C4-2B (cell line): Measurements from ENCODE around the gene STAC2.

Experiments
- ZFX ChIP-seq: fragments of 450-650 bp; IDR thresholded peaks from 2 replicates; pipeline ENCODE4 v1.6.1; 2017
- TF ChIP-seq, protein P1 (sequence below): fragments of 450-650 bp; conservative IDR thresholded peaks from 2 replicates; pipeline ENCODE4 v1.5.1; 2017; ENCODE audit warnings: mild to moderate bottlenecking

DNA sequence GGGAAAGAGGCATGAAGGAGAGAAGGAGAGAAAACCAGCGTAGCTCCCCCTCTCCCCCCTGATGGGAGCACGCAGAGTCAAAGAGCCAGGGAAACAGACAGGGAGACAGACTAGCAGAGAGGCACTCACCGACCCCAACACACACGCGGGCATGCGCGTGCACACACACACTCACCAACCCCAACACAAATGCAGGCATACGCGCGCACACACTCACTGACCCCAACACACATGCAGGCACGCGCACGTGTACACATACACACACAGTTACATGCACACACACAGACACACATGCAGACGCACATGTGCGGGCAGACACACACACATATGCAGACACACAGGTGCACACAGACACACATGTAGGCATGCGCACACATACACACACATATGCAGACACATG is 32.8 kb downstream of the STAC2 start:
- TF ChIP-seq, protein P1, sequence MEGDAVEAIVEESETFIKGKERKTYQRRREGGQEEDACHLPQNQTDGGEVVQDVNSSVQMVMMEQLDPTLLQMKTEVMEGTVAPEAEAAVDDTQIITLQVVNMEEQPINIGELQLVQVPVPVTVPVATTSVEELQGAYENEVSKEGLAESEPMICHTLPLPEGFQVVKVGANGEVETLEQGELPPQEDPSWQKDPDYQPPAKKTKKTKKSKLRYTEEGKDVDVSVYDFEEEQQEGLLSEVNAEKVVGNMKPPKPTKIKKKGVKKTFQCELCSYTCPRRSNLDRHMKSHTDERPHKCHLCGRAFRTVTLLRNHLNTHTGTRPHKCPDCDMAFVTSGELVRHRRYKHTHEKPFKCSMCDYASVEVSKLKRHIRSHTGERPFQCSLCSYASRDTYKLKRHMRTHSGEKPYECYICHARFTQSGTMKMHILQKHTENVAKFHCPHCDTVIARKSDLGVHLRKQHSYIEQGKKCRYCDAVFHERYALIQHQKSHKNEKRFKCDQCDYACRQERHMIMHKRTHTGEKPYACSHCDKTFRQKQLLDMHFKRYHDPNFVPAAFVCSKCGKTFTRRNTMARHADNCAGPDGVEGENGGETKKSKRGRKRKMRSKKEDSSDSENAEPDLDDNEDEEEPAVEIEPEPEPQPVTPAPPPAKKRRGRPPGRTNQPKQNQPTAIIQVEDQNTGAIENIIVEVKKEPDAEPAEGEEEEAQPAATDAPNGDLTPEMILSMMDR, result no peak
- no peak for TF ChIP-seq ZFX
